Activated CD4-positive, alpha-beta T cell treated with anti-CD3 and anti-CD28 coated beads, Interleukin-2, amount 10 ng/mL, durations not matched to agents 24 days and 14 days (primary cell): ENCODE results near the gene SLC30A10. TPM values are rescaled to one million over a fixed set of nuclear protein-coding genes. Genes with fewer than 3 reads are reported as not detected.

Experiments used
- total RNA-seq: library from RNA; stranded (reverse); gene quantifications from 2 replicates; pipeline ENCODE4 v1.2.3, GENCODE V29; 2022

Gene SLC30A10
- total RNA-seq, 1 donor from 2014 or later: not detected

Other genes starting within 250 kb of the SLC30A10 start
- 182 and 200 TPM in 2 replicates for gene EPRS1, start 117.9 kb upstream of the SLC30A10 start, total RNA-seq
- 24.9 and 27.2 TPM in 2 replicates for gene BPNT1, start 161.2 kb upstream of the SLC30A10 start, total RNA-seq
- 80.1 and 84.3 TPM in 2 replicates for gene IARS2, start 165.6 kb upstream of the SLC30A10 start, total RNA-seq